ENCODE measurements around the gene TIMM23.

Gene TIMM23

GRCh38 chr10:46002916-46003693 lies 30.8 kb downstream of the TIMM23 start:
- POLR2A ChIA-PET = no interaction called here
- CTCF ChIA-PET = no interaction called here
- TF ChIP-seq TARDBP (IDR thresholded peaks at IDR 0.05) (no peak), FOXK2 (IDR thresholded peaks at IDR 0.05) (no peak), SP1 (IDR thresholded peaks at IDR 0.05) (no peak), ARNT (IDR thresholded peaks at IDR 0.05) (no peak), PKNOX1 (IDR thresholded peaks at IDR 0.05) (no peak), BHLHE40 (IDR thresholded peaks at IDR 0.05; ENCODE audit: borderline replicate concordance) (no peak), HDGF (IDR thresholded peaks at IDR 0.05; ENCODE audit: borderline replicate concordance) (no peak), FOXA1 (IDR thresholded peaks at IDR 0.05) (no peak)

GRCh38 chr10:46004963-46005362 lies 32.7 kb downstream of the TIMM23 start:
- POLR2A ChIA-PET = no interaction called here
- CTCF ChIA-PET = no interaction called here
- DNase-seq (ENCODE audit: extremely low spot score) = no peak
- TF ChIP-seq TARDBP (IDR thresholded peaks at IDR 0.05) (no peak), ELF4 (IDR thresholded peaks at IDR 0.05) (no peak), BHLHE40 (IDR thresholded peaks at IDR 0.05; ENCODE audit: borderline replicate concordance) (no peak), ZNF384 (IDR thresholded peaks at IDR 0.05) (no peak), FOXA1 (IDR thresholded peaks at IDR 0.05) (no peak), HDGF (IDR thresholded peaks at IDR 0.05; ENCODE audit: borderline replicate concordance) (no peak), FOXM1 (IDR thresholded peaks at IDR 0.05; ENCODE audit: borderline replicate concordance) (no peak), PKNOX1 (IDR thresholded peaks at IDR 0.05) (no peak), LEF1 (IDR thresholded peaks at IDR 0.05; ENCODE audit: borderline replicate concordance) (no peak)

More at GRCh38 chr10:46002916-46003693, 30.8 kb downstream of the TIMM23 start:
- no peak for DNase-seq (ENCODE audit: extremely low spot score)

GRCh38 chr10:46005383-46005782 lies 33.1 kb downstream of the TIMM23 start:
- CTCF ChIA-PET = interaction anchor here (0.7 kb wide), 1 partner anchor 92 kb away, joined by 4 read pairs; no protein-coding TSS in a partner anchor
- DNase-seq (ENCODE audit: extremely low spot score) = no peak
- TF ChIP-seq L3MBTL2 (conservative IDR thresholded peaks at IDR 0.05) (no peak), NFRKB (IDR thresholded peaks at IDR 0.05) (no peak), HDGF (IDR thresholded peaks at IDR 0.05; ENCODE audit: borderline replicate concordance) (no peak), SP1 (IDR thresholded peaks at IDR 0.05) (no peak), FOXK2 (IDR thresholded peaks at IDR 0.05) (no peak)
- POLR2A ChIA-PET = no interaction called here

- CTCF ChIA-PET = interaction anchor here (1.3 kb wide), 1 partner anchor 17 kb away, joined by 3 read pairs; no protein-coding TSS in a partner anchor
- no peak for DNase-seq (ENCODE audit: extremely low spot score)
- POLR2A ChIA-PET = no interaction called here
- no peak for TF ChIP-seq PKNOX1 (IDR thresholded peaks at IDR 0.05)
- TF ChIP-seq CTBP1 (IDR thresholded peaks at IDR 0.05; ENCODE audit: borderline replicate concordance) = no peak
- no peak for TF ChIP-seq ZNF384 (IDR thresholded peaks at IDR 0.05)
- TF ChIP-seq NFRKB (IDR thresholded peaks at IDR 0.05) = no peak
- no peak for TF ChIP-seq ELF4 (IDR thresholded peaks at IDR 0.05)
- TF ChIP-seq LEF1 (IDR thresholded peaks at IDR 0.05; ENCODE audit: borderline replicate concordance) = no peak
These were observed 33.9 kb downstream of the TIMM23 start for GRCh38 chr10:46006219-46006618.

- DNase-seq (ENCODE audit: extremely low spot score) = no peak
- no peak for TF ChIP-seq ARNT (IDR thresholded peaks at IDR 0.05)
- TF ChIP-seq ELF4 (IDR thresholded peaks at IDR 0.05) = no peak
- no peak for TF ChIP-seq PKNOX1 (IDR thresholded peaks at IDR 0.05)
- no peak for TF ChIP-seq LEF1 (IDR thresholded peaks at IDR 0.05; ENCODE audit: borderline replicate concordance)
- ChIA-PET CTCF (no interaction called here), POLR2A (no interaction called here)
These were observed 40.5 kb downstream of the TIMM23 start for GRCh38 chr10:46012746-46013145.

- TF ChIP-seq HDGF (IDR thresholded peaks at IDR 0.05; ENCODE audit: borderline replicate concordance) (no peak), FOXK2 (IDR thresholded peaks at IDR 0.05) (no peak), ELF4 (IDR thresholded peaks at IDR 0.05) (no peak), L3MBTL2 (conservative IDR thresholded peaks at IDR 0.05) (no peak), SUZ12 (IDR thresholded peaks at IDR 0.05) (no peak), SP1 (IDR thresholded peaks at IDR 0.05) (no peak), LEF1 (IDR thresholded peaks at IDR 0.05; ENCODE audit: borderline replicate concordance) (no peak), BHLHE40 (IDR thresholded peaks at IDR 0.05; ENCODE audit: borderline replicate concordance) (no peak), ZNF384 (IDR thresholded peaks at IDR 0.05) (no peak), NFRKB (IDR thresholded peaks at IDR 0.05) (no peak), FOXM1 (IDR thresholded peaks at IDR 0.05; ENCODE audit: borderline replicate concordance) (no peak), TARDBP (IDR thresholded peaks at IDR 0.05) (no peak), FOXA1 (IDR thresholded peaks at IDR 0.05) (no peak), CTBP1 (IDR thresholded peaks at IDR 0.05; ENCODE audit: borderline replicate concordance) (no peak), PKNOX1 (IDR thresholded peaks at IDR 0.05) (no peak), ARNT (IDR thresholded peaks at IDR 0.05) (no peak)
- ChIA-PET CTCF (no interaction called here), POLR2A (no interaction called here)
- no peak for DNase-seq (ENCODE audit: extremely low spot score)
These were observed 41.9 kb downstream of the TIMM23 start for GRCh38 chr10:46014206-46014605.
